Naive thymus-derived CD4-positive, alpha-beta T cell (primary cell): ENCODE results near the gene MATN1. TPM values are rescaled to one million over a fixed set of nuclear protein-coding genes. Genes with fewer than 3 reads are reported as not detected.

Experiments
- ATAC-seq: fragments of 150-1000 bp; cut with Tn5 transposase; 2 replicates; pipeline ENCODE4 v1.10.0; 2021; ENCODE audit warnings: mild to moderate bottlenecking, moderate library complexity
- CTCF ChIA-PET: fragments of 350-600 bp; sonication (Branson Sonifier 250); formaldehyde crosslinking; loops from one replicate; lab custom pipeline; 2021; ENCODE audit warnings: antibody characterized with exemption; lab: Charles Lee
- POLR2A ChIA-PET: fragments of 350-600 bp; sonication (Branson Sonifier 250); formaldehyde crosslinking; loops from one replicate; lab custom pipeline; 2021; ENCODE audit warnings: antibody characterized with exemption, inconsistent platforms; lab: Charles Lee
- DNase-seq, 9 donors: peaks; one replicate each; pipeline versions ENCODE4 v3.0.0 to v3.0.0-alpha.2; 2020 to 2022; ENCODE audit warnings: mixed read lengths in 1 of 9
- H3K27ac ChIP-seq: one replicate; pipeline ENCODE4 v1.7.0; 2013; ENCODE audit warnings: mild to moderate bottlenecking, low read depth, low read length, moderate library complexity
- H3K27me3 ChIP-seq, 2 donors: one replicate each; pipeline ENCODE4 v1.7.0; 2013; ENCODE audit warnings: low read length in 2 of 2, mild to moderate bottlenecking in 2 of 2, moderate library complexity in 2 of 2; ENCODE audit not compliant: control insufficient read depth in 2 of 2, insufficient read depth in 2 of 2
- H3K36me3 ChIP-seq, 3 experiments: 1 replicate in 2 of 3; 2 replicates in 1 of 3; pipeline ENCODE4 v1.7.0; 2013; ENCODE audit warnings: low read length in 3 of 3, mild to moderate bottlenecking in 3 of 3, moderate library complexity in 1 of 3; ENCODE audit not compliant: insufficient read depth in 3 of 3, control insufficient read depth in 2 of 3
- H3K4me1 ChIP-seq, 2 donors: one replicate each; pipeline ENCODE4 v1.7.0; 2013; ENCODE audit warnings: low read length in 2 of 2, mild to moderate bottlenecking in 2 of 2, moderate library complexity in 1 of 2; ENCODE audit not compliant: control insufficient read depth in 2 of 2, insufficient read depth in 2 of 2
- H3K4me3 ChIP-seq: 2 replicates; pipeline ENCODE4 v1.7.0; 2013; ENCODE audit warnings: mild to moderate bottlenecking, low read length
- H3K9me3 ChIP-seq, 3 experiments: 1 replicate in 2 of 3; 2 replicates in 1 of 3; pipeline ENCODE4 v1.7.0; 2013; ENCODE audit warnings: low read length in 3 of 3; ENCODE audit not compliant: control insufficient read depth in 2 of 3
- H3K27ac Mint-ChIP-seq, 9 donors: one replicate each; pipeline ENCODE4 v1.8.0; 2020 to 2022; ENCODE audit warnings: mixed read lengths in 9 of 9, mild to moderate bottlenecking in 8 of 9, moderate library complexity in 5 of 9, inconsistent platforms in 2 of 9
- H3K27me3 Mint-ChIP-seq, 5 donors: one replicate each; pipeline ENCODE4 v1.8.0; 2021 to 2022; ENCODE audit warnings: mixed read lengths in 5 of 5, mild to moderate bottlenecking in 1 of 5
- H3K36me3 Mint-ChIP-seq, 5 donors: one replicate each; pipeline ENCODE4 v1.8.0; 2020 to 2022; ENCODE audit warnings: mixed read lengths in 5 of 5, mild to moderate bottlenecking in 3 of 5, inconsistent platforms in 1 of 5
- H3K4me1 Mint-ChIP-seq, 7 donors: one replicate each; pipeline ENCODE4 v1.8.0; 2020 to 2022; ENCODE audit warnings: mixed read lengths in 7 of 7, mild to moderate bottlenecking in 3 of 7, inconsistent platforms in 1 of 7
- H3K4me3 Mint-ChIP-seq, 10 donors: one replicate each; pipeline ENCODE4 v1.8.0; 2020 to 2022; ENCODE audit warnings: mild to moderate bottlenecking in 10 of 10, mixed read lengths in 10 of 10, moderate library complexity in 6 of 10, inconsistent platforms in 2 of 10
- H3K9me3 Mint-ChIP-seq, 11 donors: one replicate each; pipeline ENCODE4 v1.8.0; 2020 to 2022; ENCODE audit warnings: mixed read lengths in 11 of 11, mild to moderate bottlenecking in 4 of 11, inconsistent platforms in 1 of 11, moderate library complexity in 1 of 11
- intact Hi-C, 2 donors: fragments of 100-400 bp; cut with micrococcal nuclease; formaldehyde crosslinking; loops; one replicate each; pipeline ENCODE4 v1.15.1; 2023
- polyA plus RNA-seq, 2 donors: library from polyadenylated mRNA; unstranded; fragments of 300-500 nt; fragmentation: Illumina TruSeq; gene quantifications; one replicate each; pipeline ENCODE4 v1.2.3, GENCODE V29; 2021
- total RNA-seq, 6 experiments: library from RNA in 5 of 6; stranded (reverse) in 5 of 6; gene quantifications; 1 replicate in 5 of 6; 2 replicates in 1 of 6; pipeline ENCODE4 v1.2.3 and lab custom pipeline; 2021 to 2026

The MATN1 gene
- total and polyA plus RNA-seq, 7 experiments from 2014 or later = 0.08 to 3.6 (median 0.22) TPM; not detected in 2

DNA sequence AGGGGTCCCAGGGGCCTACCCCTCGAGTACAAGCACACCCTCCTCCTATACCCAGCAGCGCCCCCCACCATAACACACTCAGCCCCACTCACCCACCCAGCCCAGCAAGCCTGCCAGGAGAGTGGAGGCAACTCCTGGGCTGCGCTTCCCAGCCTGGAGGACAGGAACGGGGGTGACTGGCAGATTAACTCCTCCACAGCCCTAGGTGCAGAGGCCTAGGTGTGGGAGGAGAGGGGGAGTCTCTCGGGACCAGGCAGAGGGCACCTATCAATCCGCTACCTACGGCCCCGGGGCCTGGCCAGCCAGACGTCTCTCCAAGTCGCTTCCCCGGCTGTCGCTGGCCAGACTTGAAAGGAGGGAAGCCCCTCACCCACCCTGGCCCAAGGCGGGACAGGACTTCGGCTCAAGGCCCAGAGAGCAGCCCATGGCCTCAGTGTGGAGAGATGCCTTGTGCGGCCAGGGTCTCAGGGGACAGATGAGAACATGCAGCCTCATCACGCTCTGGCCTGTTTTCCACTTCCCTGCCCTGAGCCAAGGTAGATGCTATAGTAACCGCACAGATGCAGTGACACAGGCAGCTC, 24.9 kb downstream of the MATN1 start:
- CTCF ChIA-PET = interaction anchor here (1.6 kb wide), 1 partner anchor 18 kb away, joined by 3 read pairs; no protein-coding TSS in a partner anchor
- Histone ChIP-seq H3K9me3 (no peaks in the 10 kb centered on the region), H3K27ac (no peak overlapping the region), H3K4me3 (no peak overlapping the region), H3K4me1 (no peaks in the 10 kb centered on the region), H3K36me3 (no peaks in the 10 kb centered on the region), H3K27me3 (peaks cover 0 to 4% of the 10 kb centered on the region in 2 donors)
- H3K4me1 Mint-ChIP-seq = peaks cover 0 to 4% (median 0%) of the 10 kb centered on the region in 7 donors
- POLR2A ChIA-PET = no interaction called here
- intact Hi-C loops = no loop called here
- DNase-seq = no peak
- H3K4me3 Mint-ChIP-seq = no peak overlapping the region
- no peak overlapping the region for H3K27ac Mint-ChIP-seq
- H3K27me3 Mint-ChIP-seq = peaks cover 0 to 2% (median 0%) of the 10 kb centered on the region in 5 donors
- no peaks in the 10 kb centered on the region for H3K36me3 Mint-ChIP-seq
- no peak for ATAC-seq
- no peaks in the 10 kb centered on the region for H3K9me3 Mint-ChIP-seq

DNA sequence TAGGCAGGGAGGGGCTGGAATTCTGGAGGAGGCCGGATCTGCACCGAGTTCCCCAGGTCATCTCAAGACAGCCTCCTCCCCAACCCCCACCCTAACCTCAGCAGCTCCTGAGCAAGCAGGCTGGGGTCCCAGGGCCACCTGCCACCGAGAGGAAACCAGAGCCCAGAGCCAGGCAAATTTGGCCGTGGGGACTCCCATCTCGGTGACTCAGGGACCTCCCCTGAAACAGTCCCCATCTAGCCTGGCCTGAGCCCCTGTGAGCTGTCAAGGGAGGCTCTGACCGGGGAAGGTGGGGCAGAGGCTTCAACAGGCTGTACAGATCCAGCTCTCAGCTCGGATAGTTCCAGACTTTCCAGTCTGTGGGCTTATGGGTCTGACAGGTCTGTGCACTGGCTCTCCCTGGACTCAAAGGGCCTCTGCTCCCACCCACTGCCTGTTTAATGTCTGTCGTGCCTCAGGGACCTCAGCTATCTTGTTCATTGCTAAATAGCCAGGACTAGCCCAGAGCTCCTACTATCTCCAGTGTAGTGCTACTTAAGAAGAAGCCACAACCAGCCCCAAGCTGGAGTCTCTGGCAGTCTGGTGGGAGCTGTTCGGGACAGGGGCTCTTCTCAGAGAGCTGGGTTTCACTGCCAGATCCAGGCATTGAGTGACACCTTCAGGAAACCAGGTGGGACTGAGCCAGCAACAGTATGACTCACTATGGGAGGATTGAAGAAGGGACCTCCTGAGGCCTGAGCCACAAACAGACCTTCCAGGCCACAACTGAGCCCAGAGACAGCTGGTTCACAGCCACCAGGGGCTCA, 25.6 kb downstream of the MATN1 start:
- peaks cover 0 to 2% (median 0%) of the 10 kb centered on the region in 5 donors for H3K27me3 Mint-ChIP-seq
- H3K4me3 Mint-ChIP-seq = no peak overlapping the region
- no peak overlapping the region for H3K27ac Mint-ChIP-seq
- H3K36me3 ChIP-seq = no peaks in the 10 kb centered on the region
- H3K4me3 ChIP-seq = no peak overlapping the region
- ChIA-PET CTCF (interaction anchor here (1.6 kb wide), 1 partner anchor 18 kb away, joined by 3 read pairs; no protein-coding TSS in a partner anchor), POLR2A (no interaction called here)
- no peak overlapping the region for H3K27ac ChIP-seq
- H3K9me3 Mint-ChIP-seq = no peaks in the 10 kb centered on the region
- intact Hi-C loops = no loop called here
- H3K9me3 ChIP-seq = no peaks in the 10 kb centered on the region
- no peaks in the 10 kb centered on the region for H3K36me3 Mint-ChIP-seq
- ATAC-seq (no peak), DNase-seq (no peak)
- H3K4me1 ChIP-seq = no peaks in the 10 kb centered on the region
- H3K4me1 Mint-ChIP-seq = peaks cover 0 to 4% (median 1%) of the 10 kb centered on the region in 7 donors
- H3K27me3 ChIP-seq = peaks cover 0 to 4% of the 10 kb centered on the region in 2 donors

GRCh38 chr1:30696831-30697230, 26.6 kb downstream of the MATN1 start:
- ChIA-PET POLR2A (no interaction called here), CTCF (interaction anchor here (1.6 kb wide), 1 partner anchor 19 kb away, joined by 3 read pairs; no protein-coding TSS in a partner anchor)
- intact Hi-C loops = no loop called here

GRCh38 chr1:30695439-30695841, 27.9 kb downstream of the MATN1 start:
- no peak overlapping the region for H3K4me3 ChIP-seq
- H3K36me3 ChIP-seq = no peaks in the 10 kb centered on the region
- no peak for DNase-seq
- Mint-ChIP-seq H3K27ac (no peak overlapping the region), H3K27me3 (peaks cover 0 to 6% (median 2%) of the 10 kb centered on the region in 5 donors), H3K9me3 (peaks cover 0 to 2% (median 0%) of the 10 kb centered on the region in 11 donors), H3K4me3 (no peak overlapping the region), H3K36me3 (no peaks in the 10 kb centered on the region), H3K4me1 (peaks cover 0 to 9% (median 5%) of the 10 kb centered on the region in 7 donors)
- H3K27ac ChIP-seq = no peak overlapping the region
- intact Hi-C loops = no loop called here
- no peaks in the 10 kb centered on the region for H3K9me3 ChIP-seq
- H3K4me1 ChIP-seq = no peaks in the 10 kb centered on the region
- POLR2A ChIA-PET = no interaction called here
- H3K27me3 ChIP-seq = peaks cover 0 to 4% of the 10 kb centered on the region in 2 donors
- no peak for ATAC-seq
- CTCF ChIA-PET = no interaction called here

More at GRCh38 chr1:30696831-30697230, 26.6 kb downstream of the MATN1 start:
- Mint-ChIP-seq H3K27ac (no peak overlapping the region), H3K4me3 (no peak overlapping the region), H3K36me3 (no peaks in the 10 kb centered on the region), H3K9me3 (peaks cover 0 to 2% (median 0%) of the 10 kb centered on the region in 11 donors), H3K4me1 (peaks cover 0 to 7% (median 5%) of the 10 kb centered on the region in 7 donors), H3K27me3 (peaks cover 0 to 4% (median 2%) of the 10 kb centered on the region in 5 donors)
- no peaks in the 10 kb centered on the region for H3K4me1 ChIP-seq
- H3K9me3 ChIP-seq = no peaks in the 10 kb centered on the region
- no peak overlapping the region for H3K4me3 ChIP-seq
- DNase-seq (no peak), ATAC-seq (no peak)
- H3K27me3 ChIP-seq = peaks cover 0 to 4% of the 10 kb centered on the region in 2 donors
- H3K36me3 ChIP-seq = no peaks in the 10 kb centered on the region
- H3K27ac ChIP-seq = no peak overlapping the region

DNA sequence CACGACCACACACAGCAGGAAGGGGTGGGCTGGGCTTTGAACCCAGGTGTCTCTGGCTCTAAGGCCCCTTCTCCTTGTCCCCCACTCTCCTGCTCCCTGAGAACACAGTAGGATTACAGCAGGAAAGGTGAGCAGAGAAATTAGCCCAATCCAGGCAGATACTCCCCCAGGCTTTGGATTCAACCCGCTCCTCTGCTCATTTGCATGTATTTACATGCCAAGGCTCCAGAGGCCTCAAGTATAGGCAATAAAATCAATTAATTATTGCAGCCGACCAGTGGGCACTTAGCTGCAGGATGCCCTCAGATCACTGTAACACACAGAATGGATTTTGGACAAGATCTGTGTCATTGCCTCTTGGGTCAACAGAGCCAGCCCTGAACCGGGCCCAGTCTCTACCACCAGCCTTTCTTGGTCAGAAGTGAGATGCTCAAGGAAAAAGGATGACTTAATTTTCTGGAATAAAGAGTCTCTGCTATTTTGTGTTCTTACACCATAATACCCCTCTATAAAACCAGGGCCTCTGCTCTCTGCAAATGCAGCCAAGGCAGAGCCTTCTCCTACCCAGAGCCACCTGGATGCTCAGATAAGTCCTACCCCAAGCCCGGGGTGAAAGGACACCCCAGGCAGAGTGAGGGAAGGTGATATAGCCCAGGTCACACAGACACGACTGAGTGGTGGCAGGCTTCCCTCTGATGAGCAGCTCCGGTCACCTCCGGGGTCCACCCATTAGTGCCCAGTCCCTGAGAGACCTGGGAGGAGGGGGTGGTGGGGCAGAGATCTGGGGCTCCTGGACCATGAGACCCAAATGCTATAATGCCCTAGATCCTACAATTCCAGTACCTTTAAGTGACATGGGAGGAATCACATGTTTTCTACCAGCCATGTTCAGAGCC, 28.9 kb downstream of the MATN1 start:
- no peaks in the 10 kb centered on the region for H3K9me3 ChIP-seq
- H3K27ac ChIP-seq = no peak overlapping the region
- Mint-ChIP-seq H3K4me1 (peaks cover 0 to 13% (median 5%) of the 10 kb centered on the region in 7 donors), H3K9me3 (peaks cover 0 to 2% (median 0%) of the 10 kb centered on the region in 11 donors), H3K4me3 (no peak overlapping the region), H3K36me3 (no peaks in the 10 kb centered on the region), H3K27me3 (peaks cover 0 to 6% (median 4%) of the 10 kb centered on the region in 5 donors), H3K27ac (no peak overlapping the region)
- no peak for ATAC-seq
- CTCF ChIA-PET = no interaction called here
- no peak overlapping the region for H3K4me3 ChIP-seq
- DNase-seq = no peak
- H3K27me3 ChIP-seq = peaks cover 0 to under 1% of the 10 kb centered on the region in 2 donors
- no peaks in the 10 kb centered on the region for H3K4me1 ChIP-seq
- H3K36me3 ChIP-seq = no peaks in the 10 kb centered on the region
- intact Hi-C loops = no loop called here
- POLR2A ChIA-PET = no interaction called here

- Mint-ChIP-seq H3K4me3 (no peak overlapping the region), H3K9me3 (peaks cover 0 to 2% (median 0%) of the 10 kb centered on the region in 11 donors), H3K4me1 (peaks cover 0 to 13% (median 5%) of the 10 kb centered on the region in 7 donors), H3K27ac (no peak overlapping the region), H3K36me3 (no peaks in the 10 kb centered on the region), H3K27me3 (peaks cover 0 to 7% (median 6%) of the 10 kb centered on the region in 5 donors)
- intact Hi-C loops = no loop called here
- Histone ChIP-seq H3K4me3 (no peak overlapping the region), H3K27ac (no peak overlapping the region), H3K27me3 (no peaks in the 10 kb centered on the region), H3K9me3 (no peaks in the 10 kb centered on the region), H3K36me3 (no peaks in the 10 kb centered on the region), H3K4me1 (no peaks in the 10 kb centered on the region)
- CTCF ChIA-PET = no interaction called here
- DNase-seq (no peak), ATAC-seq (no peak)
- POLR2A ChIA-PET = no interaction called here
These were observed 29.6 kb downstream of the MATN1 start for GRCh38 chr1:30693822-30694221.
